HUDEP-2 (cell line): ENCODE data around the gene WDR5B.
"Not testable (repeated sequence)": the region's sequence is repeated elsewhere in the genome, so short reads cannot be mapped to it uniquely, and the experiment has no call there.

Source experiments
- DNase-seq, 76 experiments: peaks; one replicate each; lab custom pipeline; 2025; ENCODE audit not compliant: unreplicated experiment in 76 of 76; lab: John Stamatoyannopoulos, UW

Gene WDR5B

DNA sequence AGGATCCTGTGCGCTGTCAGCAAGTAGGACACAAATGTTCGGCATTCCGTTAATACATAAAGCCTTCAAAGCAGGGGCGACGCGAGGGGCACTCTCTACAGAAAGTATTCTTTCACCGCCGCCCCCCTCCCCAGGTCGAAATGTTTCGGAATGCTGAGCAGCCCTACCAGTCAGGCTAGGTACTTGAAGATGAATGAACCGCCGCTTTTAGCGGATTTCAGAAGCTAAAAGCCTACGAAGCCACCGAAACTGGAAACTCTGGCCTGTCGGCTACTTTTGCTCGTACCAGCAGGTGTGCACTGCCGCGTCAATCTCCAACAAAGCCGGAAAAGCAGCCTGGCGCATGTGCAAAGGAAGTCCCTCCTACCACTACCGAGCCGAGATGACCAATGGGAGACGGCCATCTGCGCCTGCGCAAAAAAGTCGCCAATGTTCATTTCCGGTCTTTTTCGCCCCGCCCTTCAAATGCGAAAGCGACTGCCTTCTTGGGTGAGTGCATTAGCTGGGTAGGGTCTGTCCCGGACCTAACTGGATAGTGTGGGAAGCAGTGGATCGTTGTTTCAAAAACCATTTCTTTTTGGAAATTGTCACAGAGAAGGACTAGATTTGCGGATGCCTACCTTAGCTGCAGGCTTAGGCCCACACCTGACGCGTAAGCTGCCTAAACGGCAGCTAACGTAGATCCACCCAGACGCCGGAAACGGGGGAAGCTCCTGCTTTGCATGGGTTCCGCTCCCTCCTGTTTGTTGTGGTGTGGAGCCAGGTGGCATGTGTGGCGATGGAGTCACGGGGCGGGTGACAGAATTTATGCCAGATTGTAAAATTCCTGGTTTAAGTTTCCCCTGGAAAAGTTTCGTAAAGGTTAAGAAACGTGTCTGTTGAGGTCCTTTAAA, at the start of gene WDR5B:
Gene WDR5B (minus strand): TSS at position 301 of the 893 bp plus-strand sequence. CDS start 534 bp downstream, outside the sequence.
- DNase-seq: no peak

DNA sequence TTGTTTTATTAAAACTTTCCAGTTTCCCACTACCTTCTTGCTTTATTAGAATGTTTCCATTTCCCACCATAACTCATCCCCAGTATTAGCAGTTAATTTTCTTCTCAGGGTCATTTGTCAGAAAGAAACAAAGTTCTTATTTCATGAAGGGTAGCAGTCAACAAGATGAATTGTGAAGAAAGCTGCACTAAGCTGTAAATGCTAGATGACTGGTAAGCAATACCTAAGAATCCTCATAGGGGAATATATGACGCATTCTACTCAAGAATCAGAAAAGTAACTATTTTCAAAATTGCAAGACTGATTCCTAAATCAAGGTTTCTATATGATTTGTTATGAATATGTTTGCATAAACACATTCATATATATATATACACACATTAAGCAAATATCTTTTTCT, 48.8 kb upstream of the WDR5B start:
- no peak for DNase-seq

DNA sequence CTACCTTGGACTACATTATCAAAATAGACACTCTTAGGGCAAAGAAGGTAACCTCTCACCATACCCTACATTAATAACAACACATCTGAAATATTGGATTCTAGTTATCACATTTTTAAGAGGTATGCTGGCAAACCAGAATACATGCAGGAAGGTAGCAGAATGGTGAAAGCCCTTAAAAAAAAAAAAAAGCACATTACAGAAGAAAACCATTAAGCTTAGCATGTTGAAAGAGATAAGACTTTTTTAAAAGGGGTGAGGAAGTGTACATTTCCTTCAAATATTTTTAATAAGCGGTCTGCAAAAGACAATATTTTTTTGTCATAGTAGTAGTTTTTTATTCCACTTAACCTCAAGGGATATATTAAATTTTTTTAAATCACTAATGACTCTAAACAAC, 46.5 kb upstream of the WDR5B start:
- no peak for DNase-seq

DNA sequence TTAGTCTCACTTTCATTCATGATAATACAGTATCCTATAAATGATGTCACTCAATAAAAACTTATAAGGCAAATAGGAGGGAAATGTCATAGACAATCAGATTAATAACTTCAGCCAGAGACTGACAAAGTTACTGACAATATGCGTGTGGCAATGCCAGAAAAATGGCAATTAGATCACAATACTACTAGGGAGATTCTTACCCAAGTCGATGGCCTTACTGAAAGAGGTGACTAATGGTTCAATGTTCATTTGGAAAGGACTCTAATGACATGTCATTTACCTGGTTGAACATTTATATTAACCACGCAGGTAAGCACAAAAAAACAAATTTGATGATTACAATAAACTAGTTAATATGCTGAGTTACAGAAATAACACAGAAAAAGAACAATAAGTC, 45.9 kb upstream of the WDR5B start:
- no peak for DNase-seq

DNA sequence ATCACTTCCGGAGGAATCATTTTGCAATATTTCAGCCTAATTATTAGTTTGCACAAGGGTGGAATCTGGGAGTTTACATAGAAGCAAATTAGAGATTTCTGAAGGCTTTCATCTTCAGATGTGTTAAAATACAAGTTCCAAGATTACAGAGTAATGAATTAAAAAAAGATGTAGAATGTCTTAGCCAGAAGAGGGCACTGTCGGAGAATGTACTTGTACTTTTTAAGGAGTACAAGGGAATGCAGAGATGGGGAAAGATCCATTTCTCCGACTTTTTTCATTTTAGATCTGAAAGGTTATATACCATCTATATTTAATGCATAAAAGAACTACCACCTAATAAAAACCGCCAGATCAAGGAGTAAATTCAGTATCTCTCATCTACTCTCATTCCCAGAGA, 43.1 kb upstream of the WDR5B start:
- DNase-seq: peak in 14 of 76 experiments; percentile 8 to 62 (median 16)

DNA sequence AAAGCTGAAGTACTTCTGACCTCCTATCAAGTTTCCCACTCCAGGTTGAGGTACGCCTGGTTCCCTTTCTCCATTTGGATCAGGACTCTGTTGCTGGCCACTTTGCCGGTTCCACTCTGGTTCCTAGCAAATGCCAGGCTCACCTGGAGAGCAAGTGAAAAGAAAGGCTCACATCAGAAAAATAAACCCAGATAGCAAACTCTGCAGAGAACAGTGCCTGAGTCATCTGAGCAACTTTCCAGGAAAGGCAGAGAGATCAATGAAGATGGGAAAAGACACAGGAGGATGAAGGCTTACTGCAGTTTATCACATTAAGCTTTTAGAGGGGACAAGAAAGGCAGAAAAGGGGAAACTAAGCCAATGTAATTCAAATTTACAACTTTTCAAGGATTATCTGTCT, 41.8 kb upstream of the WDR5B start:
- no peak for DNase-seq

DNA sequence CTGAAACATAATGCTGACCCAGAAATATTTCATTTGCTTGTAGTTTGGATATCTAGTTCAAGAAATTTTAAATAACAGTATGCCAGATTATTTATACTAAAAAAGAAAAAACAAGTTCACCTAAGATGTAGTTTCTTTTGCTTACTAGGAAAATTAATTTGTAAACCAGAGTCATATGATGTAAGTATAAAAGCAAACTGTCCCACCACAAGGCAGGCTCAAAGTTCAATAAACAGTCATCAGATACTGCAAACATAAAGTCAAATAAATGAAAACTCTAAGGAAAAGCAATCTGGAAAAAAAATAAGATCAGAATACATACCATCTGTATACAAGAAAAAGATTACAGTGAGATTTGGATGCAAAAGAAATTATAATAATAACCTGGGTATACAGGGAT, 40.2 kb upstream of the WDR5B start:
- DNase-seq: no peak

DNA sequence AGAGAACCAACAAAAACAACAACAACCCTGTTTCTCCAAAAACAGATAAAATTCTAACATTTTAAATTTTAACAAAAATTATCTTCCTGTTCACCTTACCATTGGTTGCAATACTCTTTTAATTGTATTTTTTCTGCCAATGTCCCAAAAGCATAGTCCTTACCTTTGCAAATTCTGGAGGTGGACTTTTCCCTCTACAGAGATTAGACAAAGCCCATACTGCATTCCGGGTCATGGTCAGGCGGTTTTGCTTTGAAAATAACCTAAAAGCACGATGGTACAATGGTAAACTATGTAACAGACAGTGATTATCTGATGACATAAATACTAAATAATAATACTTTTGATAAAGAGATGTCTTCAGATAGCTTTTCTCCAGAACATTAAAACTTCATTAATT, 35.5 kb upstream of the WDR5B start:
- DNase-seq: no peak

DNA sequence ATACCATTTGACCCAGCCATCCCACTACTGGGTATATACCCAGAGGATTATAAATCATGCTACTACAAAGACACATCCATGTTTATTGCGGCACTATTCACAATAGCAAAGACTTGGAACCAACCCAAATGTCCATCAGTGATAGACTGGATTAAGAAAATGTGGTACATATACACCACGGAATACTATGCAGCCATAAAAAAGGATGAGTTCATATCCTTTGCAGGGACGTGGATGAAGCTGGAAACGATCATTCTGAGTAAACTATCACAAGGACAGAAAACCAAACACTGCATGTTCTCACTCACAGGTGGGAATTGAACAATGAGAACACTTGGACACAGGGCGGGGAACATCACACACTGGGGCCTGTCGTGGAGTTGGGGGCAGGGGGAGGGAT, 32.4 kb upstream of the WDR5B start:
- DNase-seq: not testable (repeated sequence)

DNA sequence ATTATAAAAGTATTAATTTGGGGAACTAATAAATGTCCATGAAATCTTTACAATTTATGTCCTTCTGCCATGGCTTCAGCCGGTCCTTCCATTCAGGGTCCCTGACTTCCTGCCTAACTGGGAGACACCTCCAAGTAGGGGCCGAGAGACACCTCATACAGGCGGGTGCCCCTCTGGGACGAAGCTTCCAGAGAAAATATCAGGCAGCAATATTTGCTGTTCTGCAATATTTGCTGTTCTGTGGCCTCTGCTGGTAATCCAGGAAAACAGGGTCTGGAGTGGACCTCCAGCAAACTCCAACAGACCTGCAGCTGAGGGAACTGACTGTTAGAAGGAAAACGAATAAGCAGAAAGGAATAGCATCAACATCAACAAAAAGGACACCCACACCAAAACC, 28.6 kb upstream of the WDR5B start:
- not testable (repeated sequence) for DNase-seq

DNA sequence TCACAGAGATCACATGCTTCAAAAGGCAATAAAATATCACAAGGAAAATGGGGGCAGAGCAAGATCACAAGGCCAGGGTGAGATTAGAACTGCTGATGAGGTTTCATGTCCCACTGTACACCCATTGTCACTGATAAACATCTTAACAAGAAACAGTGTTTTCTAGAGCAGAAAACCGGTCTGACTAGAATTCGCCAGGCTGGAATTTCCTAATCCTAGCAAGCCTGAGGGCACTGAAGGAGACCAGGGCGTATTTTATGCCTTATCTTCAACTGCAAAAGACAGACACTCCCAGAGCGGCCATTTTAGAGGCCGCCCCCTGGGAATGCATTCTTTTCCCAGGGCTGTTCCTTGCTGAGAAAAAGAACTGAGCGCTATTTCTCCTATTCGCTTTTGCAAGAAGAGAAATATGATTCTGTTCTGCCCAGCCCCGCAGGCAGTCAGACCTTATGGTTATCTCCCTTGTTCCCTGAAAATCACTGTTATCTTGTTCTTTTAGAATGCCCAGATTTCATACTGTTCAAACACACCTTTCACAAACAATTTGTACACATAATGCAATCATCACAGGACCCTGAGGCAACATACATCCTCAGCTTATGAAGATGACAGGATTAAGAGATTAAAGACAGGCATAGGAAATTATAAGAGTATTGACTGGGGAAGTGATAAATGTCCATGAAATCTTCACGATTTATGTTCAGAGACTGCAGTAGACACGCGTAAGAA, 28.1 kb upstream of the WDR5B start:
- not testable (repeated sequence) for DNase-seq

DNA sequence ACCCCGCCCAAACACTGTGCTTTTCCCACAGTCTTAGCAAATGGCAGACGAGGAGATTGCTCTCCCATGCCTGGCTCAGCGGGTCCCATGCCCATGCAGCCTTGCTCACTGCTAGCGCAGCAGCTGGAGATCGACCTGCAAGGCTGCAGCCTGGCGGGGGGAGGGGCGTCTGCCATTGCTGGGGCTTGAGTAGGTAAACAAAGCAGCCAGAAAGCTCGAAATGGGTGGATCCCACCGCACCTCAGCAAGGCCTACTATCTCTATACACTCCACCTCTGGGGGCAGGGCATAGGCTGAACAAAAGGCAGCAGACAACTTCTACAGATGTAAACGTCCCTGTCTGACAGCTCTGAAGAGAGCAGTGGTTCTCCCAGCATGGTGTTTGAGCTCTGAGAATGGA, 27.2 kb upstream of the WDR5B start:
- DNase-seq: no peak

DNA sequence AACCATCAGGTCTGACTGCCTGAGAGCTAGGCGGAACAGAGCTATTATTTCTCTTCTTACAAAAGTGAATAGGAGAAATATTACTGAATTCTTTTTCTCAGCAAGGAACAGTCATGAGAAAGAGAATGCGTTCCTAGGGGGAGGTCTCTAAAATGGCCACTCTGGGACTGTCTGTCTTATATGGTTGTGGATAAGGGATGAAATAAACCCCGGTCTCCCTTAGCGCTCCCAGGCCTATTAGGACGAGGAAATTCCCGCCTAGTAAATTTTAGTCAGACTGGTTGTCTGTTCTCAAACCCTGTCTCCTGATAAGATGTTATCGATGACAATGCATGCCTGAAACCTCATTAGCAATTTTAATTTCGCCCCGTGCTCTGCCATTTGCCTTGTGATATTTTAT, 20.1 kb upstream of the WDR5B start:
- DNase-seq: no peak

DNA sequence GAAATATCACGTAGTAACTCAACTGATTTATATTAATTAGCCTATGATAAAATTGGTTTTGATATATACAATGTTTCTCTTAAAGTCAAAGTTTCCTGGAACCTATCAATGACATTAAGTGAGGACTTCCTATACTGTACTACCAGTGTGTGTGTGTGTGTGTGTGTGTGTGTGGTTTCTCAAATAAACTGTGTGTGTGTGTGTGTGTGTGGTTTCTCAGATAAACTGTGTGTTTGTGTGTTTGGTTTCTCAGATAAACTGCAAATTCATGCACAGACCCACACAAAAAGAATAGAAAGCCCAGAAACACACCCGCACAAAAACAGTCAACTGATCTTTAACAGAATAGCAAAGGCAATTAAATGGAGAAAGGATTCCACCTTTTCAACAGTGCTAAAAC, 14.5 kb upstream of the WDR5B start:
- DNase-seq: peak in 28 of 76 experiments; percentile 1 to 63 (median 26)

DNA sequence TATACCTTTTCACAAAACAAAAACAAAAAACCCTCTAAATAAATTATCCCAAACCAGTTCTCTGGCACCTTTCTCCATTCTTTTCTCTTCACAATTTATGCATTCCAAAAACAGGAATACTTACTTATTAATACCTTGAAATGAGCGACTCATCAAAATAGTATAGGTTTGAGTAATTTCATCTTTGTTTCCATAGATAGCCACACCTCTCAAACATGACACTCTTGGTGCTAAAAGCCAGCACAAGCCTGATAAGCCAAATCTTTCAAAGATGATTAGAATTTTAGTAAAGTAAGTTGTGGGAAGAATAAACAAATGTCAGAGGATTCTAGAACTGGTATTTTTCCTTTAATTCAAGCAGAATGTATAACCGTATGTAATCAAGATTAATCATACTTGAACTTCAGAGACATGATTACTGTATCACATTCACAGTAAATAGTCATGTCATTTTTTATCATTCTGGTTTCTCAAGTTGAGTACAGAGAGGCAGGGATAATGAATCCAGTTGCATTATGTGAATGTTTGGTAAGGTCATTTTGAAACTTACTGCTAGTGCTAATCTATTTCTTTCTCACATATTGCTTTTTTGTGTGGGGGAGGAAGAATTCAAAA, 12.1 kb upstream of the WDR5B start:
- DNase-seq: peak in 1 of 76 experiments; percentile 10

DNA sequence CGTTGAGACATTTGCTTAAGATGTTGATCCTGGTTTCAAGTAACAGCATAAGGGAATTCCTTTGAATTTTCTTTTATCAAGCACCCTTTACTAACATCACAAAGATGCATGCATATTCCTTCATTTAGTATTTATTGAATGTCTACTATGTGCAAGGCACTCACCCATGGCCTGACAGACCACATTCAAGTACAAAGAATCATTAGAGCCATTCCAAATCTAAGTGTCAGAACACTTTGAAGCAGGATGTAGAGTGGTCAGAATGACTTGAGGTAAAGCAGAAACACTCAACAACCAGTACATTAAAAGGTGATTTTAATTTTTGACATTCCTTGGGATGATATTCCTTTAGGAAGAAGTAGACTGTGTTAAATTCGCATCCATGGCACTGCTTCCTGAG, 6.0 kb upstream of the WDR5B start:
- no peak for DNase-seq

DNA sequence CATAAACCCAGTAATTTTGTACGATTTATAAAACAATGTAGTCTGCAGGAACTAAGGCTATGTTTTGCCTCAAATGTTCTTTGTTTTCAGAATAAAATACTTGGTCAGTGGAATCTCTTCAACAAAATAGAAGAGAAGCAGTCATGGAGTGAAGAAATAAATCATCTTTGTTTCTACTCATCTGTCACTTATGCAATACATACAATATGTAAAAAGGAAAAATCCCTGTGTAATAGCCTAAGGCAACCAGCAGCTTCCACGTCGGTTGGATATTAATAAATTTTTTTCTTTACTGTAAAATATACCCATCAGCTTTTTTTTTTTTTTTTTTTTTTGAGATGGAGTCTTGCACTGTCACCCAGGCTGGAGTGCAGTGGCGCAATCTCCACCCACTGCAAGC, 5.2 kb upstream of the WDR5B start:
- DNase-seq: no peak

DNA sequence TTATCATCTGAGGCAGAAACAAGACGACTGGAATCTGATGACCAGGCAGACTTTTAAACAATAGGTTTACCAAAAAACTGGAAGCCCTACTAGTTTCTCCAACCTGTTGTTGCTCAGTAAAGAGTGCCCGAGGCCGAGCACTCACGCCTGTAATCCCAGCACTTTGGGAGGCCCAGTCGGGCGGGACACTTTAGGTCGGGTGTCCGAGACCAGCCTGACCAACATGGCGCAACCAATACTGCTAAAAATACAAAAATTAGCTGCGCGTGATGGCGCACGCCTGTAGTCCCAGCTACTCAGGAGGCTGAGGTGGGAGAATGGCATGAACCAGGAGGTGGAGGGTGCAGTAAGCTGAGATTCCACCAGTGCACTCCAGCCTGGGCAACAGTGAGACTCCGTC, 1.1 kb upstream of the WDR5B start:
- no peak for DNase-seq

DNA sequence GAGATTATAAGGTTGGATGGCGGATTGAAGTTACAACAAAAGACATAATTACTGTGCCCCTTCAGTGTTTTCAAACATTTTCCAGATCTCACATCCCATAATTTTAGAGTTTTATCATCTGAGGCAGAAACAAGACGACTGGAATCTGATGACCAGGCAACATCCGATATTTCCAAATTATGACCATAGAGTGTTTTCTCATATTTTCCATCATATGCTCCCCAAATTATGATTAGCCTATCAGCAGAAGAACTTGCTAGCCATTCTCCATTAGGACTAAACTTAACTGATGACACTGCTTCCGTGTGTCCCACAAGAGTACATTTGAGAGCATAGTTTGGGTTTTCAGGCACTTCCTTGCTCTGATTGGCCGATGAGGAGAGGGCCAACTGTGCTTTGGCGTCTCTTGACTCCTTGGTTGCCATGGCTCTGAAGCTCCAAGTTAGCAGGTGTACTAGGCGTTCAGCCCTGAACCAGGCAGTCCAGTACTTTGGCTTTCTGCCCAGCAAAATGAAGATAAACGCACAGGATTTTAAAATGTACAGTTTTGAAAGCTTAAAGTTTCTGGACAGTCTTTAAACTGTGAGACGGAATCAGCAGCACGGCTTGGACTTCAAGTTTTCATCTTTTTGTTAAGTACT, 638 bp downstream of the WDR5B start:
- no peak for DNase-seq

DNA sequence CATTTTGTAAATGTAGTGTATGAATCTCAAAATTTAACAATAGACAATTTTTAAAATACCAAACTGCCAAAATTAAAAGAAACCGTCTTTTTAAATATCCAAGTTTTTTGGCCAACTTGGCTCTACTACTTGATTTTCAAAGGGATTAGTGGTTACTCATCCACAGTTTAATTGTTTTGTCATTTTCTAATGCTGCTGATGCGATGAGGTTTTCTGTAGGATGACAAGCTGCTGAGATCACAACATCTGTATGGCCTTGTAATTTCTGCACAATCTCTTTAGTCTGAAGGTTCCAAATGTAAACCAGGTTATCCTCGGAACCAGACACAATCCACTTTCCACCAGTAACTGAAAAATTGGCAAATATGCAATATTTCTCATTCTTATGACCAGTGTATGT, 1.5 kb downstream of the WDR5B start:
- DNase-seq: no peak

DNA sequence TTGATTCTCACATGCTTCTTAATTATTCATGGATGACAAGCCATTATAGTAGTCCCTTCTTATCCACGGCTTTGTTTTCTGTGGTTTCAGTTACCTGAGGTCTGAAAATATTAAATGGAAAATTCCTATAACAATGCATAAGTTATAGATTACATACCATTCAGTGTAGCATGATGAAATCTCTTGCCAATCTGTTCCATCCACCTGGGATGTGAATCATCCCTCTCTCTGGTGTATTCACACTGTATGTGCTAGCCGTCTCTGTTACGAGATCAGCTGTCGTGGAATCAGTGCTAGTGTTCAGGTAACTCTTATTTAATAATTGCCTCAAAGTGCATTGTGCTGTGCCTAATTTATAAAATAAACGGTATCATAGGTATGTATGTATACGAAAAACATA, 5.2 kb downstream of the WDR5B start:
- no peak for DNase-seq
